Measurements from ENCODE around the gene MAP10.

GRCh38 chr1:232776526-232777106, 28.6 kb upstream of the MAP10 start:
- TF ChIP-seq CTCF (IDR thresholded peaks at IDR 0.05), result no peak
- TF ChIP-seq POLR2A (IDR thresholded peaks at IDR 0.05), result no peak

All from esophagus squamous epithelium (tissue), 4 donors.